GM13977 (cell line): ENCODE data around the gene CDKL1.
A peak's percentile ranks its signal among the peaks of the same experiment; 100 is the strongest.

Source experiments
- DNase-seq: peaks from one replicate; pipeline ENCODE4 v3.0.0; 2012; ENCODE audit warnings: low spot score
- CTCF ChIP-seq: IDR thresholded peaks from 2 replicates; pipeline ENCODE4 v1.5.1; 2012; ENCODE audit warnings: mild to moderate bottlenecking, control low read depth; ENCODE audit not compliant: insufficient read depth; ENCODE audit errors: extremely low read depth, missing control alignments
- in situ Hi-C: fragments of 300-500 bp; cut with MboI; formaldehyde crosslinking; loops from one replicate; pipeline ENCODE4 v1.12.0; 2022; ENCODE audit warnings: low sequenced_read_pairs, low pct_unique_long_range_greater_than_20kb, mixed read lengths, inconsistent platforms; ENCODE audit not compliant: unreplicated experiment

CDKL1 gene

DNA sequence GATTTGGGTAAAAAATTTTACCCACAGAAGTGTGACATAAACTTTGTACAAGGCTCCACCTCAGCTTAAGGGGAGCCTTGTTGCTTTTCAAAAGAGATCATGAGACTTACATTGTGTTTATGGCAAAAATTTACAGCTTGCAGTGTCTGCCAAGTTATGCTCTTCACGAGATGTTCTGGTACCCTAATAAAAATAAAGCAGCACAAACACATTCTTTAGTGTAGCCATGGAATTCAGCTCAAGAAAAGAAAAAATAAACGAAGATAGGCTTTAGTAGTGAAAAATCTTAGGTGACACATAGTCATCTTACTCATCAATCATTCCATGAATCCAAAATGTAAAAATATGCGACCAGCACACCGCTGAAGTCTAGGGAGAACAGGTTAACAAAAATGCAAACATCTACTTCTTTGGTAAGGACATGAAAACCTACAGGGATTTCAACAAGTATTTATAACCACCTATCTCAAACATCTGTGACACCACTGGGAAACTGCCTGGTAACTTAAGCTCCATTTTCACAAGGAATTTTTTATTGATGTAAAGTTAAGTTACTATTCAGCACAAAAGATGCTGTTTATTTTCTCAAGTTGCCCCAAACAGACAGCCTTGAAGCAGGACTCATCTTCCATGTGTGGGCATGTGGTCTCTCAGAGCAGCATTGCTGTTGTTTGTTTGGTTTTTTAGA, 51.7 kb downstream of the CDKL1 start:
- no peak for DNase-seq
- in situ Hi-C loops: no loop called here
- TF ChIP-seq CTCF: no peak

DNA sequence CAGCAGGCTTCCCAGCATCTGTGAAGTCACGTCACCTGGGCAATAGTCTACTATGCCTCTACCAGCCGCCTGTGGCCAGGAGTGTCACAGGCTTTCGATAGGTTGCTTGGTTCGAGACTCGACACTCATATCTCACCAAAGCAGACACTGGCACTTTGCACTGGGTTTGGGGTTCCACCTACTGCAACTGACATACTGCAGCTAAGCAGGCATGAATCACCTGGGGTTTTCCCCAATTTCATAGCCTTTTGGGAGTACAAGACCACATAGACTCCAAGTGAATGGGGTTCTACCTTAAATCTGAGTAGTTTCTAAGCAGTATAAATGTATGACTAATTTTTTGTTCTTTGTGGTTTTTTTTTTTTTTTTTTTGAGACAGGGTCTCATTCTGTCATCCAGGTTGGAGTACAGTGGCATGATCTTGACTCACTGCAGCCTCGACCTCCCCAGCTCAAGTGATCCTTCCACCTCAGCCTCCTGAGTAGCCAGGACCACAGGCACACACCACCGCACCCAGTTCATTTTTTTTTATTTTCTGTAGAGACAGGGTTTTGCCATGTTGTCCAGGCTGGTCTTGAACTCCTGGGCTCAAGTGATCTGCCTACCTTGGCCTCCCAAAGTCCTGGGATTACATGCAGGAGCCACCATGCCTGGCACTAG, 52.4 kb downstream of the CDKL1 start:
- in situ Hi-C loops: no loop called here
- no peak for TF ChIP-seq CTCF
- DNase-seq: peak; percentile 65

- no peak for DNase-seq
- TF ChIP-seq CTCF: no peak
- in situ Hi-C loops: no loop called here
These were observed 53.2 kb downstream of the CDKL1 start for GRCh38 chr14:50343434-50343833.

- in situ Hi-C loops: no loop called here
- peak; percentile 49 for TF ChIP-seq CTCF
- DNase-seq: peak; percentile 58
These were observed 54.2 kb downstream of the CDKL1 start for GRCh38 chr14:50342221-50343078.

- DNase-seq: no peak
- in situ Hi-C loops: no loop called here
These were observed 55.7 kb downstream of the CDKL1 start for GRCh38 chr14:50340963-50341362.

More at GRCh38 chr14:50340963-50341362, 55.7 kb downstream of the CDKL1 start:
- no peak for TF ChIP-seq CTCF
